HG03045 (cell line): ENCODE results near the gene CIT.
"Not testable (repeated sequence)": the region's sequence is repeated elsewhere in the genome, so short reads cannot be mapped to it uniquely, and the experiment has no call there.

ENCODE experiments used
- ATAC-seq: cut with Tn5 transposase; IDR thresholded peaks from one replicate; pipeline ENCODE4 v1.9.1; 2021; ENCODE audit warnings: mild to moderate bottlenecking, moderate library complexity; ENCODE audit not compliant: unreplicated experiment

Gene CIT

DNA sequence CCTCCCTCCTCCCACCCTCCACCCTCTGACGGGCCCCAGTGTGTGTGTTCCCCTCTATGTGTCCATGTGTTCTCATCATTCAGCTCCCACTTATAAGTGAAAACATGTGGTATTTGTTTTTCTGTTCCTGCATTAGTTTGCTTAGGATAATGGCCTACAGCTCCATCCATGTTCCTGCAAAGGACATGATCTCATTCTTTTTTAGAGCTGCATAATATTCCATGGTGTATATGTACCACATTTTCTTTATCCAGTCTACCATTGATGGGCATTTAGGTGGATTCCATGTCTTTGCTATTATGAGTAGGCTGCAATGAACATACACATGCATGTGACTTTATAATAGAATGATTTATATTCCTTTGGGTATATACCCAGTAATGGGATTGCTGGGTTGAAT lies 170.7 kb downstream of the CIT start:
- ATAC-seq: not testable (repeated sequence)

GRCh38 chr12:119705182-119705581 lies 171.9 kb downstream of the CIT start:
- no peak for ATAC-seq

DNA sequence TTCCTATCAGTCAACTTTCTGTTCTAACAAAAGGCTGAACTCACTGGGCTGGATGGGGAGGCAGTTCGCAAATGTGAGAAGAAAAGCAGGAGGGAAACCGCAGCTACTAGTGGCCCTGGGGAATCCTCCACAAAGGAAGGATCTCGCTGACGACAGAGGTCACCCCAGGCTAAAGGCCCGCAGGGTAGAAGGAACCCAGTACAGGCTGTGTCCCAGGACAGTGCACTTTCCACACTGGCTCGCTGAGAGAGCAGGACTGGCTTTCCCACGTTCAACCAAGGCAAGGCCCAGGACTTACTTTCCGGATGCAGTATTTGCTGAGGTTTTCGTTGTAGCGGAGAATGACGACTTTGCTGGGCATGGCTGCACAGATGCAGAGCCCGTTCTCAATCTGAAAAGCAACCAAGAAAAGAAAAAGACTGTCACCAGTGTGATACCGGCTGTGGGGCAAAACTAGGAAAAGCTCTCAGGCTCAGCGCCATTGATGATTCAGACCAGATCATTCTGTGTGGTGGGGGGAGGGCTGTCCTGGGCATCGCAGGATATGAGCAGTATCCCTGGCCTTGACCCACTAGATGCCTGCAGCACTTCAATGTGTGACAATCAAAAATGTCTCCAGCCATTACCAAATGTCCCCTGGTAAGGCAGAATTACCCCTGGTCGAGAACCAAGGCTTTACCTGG lies 172.9 kb downstream of the CIT start:
- no peak for ATAC-seq

GRCh38 chr12:119700078-119700477 lies 177.0 kb downstream of the CIT start:
- ATAC-seq: no peak

- ATAC-seq: no peak
These were observed 177.8 kb downstream of the CIT start for GRCh38 chr12:119699199-119699760.

DNA sequence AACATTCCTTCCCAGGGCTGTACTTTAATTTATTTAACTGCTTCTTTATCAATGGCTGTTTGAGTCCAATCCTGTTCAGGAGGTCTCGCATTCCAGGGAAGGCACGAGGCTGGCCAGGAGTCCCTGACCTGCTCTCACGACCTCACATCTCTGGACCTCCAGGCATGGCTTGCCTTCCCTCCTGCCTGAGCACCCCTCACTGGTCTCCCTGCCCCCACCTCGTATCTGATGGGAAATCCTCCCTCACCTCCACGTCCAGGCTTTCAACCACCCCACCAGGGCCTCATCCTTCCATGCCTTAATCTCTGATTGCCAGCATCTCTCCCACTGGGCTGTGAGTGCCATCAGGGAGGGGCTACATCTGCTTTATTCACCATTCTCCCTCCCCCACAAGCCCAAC lies 180.2 kb downstream of the CIT start:
- no peak for ATAC-seq

DNA sequence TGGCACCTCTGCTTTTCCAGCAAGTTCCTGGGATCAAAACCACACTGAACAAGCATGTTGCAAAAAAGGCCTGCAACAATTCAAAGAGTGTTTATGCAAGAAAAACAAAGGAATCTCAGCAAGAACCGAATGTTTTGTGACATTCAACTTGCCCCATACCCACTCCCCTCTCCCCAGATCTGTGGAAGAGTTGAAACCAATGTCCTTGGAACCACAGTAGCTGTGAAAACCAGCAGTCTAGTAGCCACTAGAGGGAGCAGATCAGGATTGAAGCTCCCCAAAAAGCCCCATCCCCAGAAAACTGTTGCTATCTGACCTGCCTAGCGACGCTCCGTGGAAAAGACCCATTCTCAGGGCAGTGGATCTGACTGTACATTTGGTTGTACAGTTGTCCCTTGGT lies 182.1 kb downstream of the CIT start:
- no peak for ATAC-seq

DNA sequence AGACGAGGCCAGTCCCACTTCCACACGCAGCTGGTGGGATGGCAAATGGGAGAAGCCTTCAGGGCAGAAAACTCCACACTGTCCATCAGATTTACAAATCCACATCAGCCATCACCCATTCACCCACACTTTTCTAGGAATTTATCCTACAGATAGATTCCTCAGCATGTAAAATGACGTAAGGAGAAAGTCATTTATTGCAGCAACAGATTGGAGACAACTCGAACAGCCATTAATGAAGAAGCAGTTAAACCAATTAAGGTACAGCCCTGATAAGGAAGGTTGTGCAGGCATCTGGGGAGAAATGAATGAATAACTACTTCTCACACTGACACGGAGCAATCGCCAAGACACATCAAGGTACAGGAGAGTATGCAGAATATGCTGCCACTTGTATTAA lies 183.0 kb downstream of the CIT start:
- no peak for ATAC-seq

DNA sequence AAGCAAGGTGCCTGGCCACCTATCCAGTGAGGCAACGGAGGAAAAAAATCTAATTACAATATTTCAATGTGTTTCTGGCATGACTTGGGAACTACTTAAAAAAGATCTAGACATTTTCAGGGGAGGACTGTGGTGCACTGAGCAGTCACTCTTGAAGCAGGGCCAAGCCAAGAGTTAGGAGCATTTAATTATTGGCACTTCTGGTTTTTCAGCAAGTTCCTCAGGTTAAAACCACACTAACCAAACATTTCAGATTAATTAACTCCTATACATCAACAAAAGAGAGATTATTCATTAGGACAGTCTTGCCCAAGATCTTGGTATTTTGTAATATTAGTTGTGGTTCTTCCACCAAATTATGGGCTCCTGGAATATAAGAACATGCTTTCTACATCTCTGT lies 183.6 kb downstream of the CIT start:
- ATAC-seq: no peak

GRCh38 chr12:119692997-119693396 lies 184.1 kb downstream of the CIT start:
- ATAC-seq: no peak

DNA sequence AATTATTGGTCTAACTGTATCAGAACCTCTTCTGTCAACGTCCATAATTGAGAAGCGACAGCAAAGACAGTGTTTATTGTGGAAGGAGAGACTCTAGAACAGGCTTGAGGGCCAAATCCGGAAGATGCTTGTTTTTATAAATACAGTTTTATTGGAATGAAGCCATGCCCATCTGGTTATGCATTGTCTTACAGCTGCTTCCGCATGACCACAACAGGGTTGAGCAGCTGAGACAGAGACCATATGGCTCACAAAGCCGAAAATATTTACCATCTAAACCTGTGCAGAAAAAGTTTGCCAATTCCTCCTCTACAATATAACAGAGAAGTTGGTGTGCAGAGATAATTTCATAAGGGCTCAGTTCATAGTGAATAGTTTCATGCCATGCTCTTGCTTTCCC lies 184.7 kb downstream of the CIT start:
- no peak for ATAC-seq

- ATAC-seq: no peak
These were observed 185.8 kb downstream of the CIT start for GRCh38 chr12:119691202-119691810.

DNA sequence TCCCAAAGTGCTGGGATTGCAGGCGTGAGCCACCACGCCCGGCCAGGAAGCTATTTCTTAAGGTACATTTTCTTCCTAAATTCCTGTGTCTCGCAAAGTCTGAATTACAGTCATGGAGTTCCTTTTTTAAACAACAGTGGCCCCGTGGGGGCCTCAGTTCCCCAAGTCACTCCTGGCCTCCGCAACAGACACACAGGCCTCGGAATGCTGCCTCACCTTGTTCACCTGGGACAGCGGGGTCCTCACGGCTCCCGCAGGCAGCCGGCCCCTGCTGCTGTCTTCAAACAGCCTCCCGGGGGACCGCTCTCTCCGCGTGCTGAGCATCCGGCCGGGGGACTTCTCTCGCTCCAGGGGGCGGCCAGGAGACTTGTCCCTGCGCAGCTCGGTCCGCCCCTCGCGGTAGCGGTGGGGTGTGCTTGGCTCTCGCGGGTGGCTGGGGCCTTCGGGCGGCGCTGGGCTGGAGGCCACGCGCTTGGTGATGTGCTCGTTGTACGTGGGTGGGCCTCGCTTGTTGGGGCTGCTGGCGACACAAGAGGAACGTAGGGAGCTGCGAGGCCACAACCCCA lies 187.1 kb downstream of the CIT start:
- no peak for ATAC-seq

GRCh38 chr12:119687879-119688278 lies 189.2 kb downstream of the CIT start:
- no peak for ATAC-seq

- no peak for ATAC-seq
These were observed 189.7 kb downstream of the CIT start for GRCh38 chr12:119687406-119687805.

DNA sequence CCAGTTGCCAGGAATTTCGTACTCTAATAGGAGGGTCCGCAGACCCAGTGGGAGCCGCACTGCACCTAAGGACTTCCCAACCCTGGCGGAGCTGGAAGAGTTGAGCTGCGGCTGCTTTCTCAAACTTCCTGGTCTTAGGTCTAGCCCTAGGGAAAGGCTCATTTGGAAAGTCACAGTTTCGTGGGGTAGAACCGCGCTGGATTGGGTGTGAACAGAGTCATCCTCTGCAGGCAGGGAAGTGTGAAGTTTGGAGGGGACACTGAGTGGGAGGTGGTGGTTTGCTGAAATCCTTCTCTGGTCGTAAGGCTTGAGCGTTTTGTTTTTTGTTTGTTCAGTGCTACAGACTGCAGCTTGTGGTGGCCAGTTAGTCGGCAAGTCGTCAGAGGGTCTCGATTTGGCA lies 190.3 kb downstream of the CIT start:
- ATAC-seq: no peak

- no peak for ATAC-seq
These were observed 190.8 kb downstream of the CIT start for GRCh38 chr12:119686355-119686754.

DNA sequence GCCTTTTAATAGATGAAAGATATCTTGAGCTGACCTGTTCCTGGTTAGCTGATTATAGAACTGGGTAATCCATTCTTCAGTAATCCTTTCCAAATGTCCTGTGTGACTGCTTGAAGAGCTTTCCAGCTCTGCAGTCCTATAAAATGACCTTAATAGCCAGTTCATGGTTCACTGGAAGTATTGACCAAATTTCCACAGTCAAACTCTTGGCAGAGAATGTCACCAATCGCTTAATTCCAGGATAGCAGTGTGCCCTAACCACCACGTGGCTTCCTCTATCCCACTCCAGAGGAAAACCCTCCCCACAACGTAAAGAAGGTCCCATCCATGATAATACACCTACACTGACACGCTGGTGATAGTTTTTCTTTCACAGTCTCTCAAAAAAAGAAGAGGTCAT lies 191.7 kb downstream of the CIT start:
- no peak for ATAC-seq

DNA sequence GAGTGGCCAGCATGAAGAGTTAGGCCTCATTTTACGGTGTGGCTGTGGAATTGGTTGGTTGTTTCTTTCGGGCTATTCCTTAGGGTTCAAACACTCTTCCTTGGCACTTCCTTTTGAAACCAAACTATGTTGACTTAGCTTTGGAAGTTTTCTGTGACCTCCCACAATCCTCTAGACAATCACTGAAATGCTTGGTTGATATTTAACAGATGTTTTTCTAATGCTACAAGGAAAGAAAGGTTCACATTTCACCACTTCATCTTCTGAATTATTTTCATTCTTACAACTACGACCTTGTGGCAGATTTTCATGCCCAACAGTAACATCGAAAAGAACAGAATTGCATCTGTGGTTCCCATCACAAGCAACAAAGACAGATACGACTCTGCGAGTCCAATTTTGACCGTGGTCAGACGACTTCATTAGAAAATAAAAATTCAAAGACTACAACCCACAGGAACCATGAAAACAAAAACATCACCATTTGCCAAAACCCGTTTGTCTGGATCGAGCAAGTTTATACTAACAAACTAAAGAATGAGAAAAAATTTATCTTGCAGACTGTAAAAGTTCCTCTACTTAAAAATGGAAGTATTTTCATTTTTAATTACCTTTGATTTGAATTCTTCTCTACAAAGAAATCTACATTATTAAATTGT lies 192.3 kb downstream of the CIT start:
- ATAC-seq: no peak

GRCh38 chr12:119683816-119684215 lies 193.3 kb downstream of the CIT start:
- ATAC-seq: no peak

GRCh38 chr12:119683413-119683812 lies 193.7 kb downstream of the CIT start:
- no peak for ATAC-seq
